Measurements from ENCODE around the gene FGD6.
"Not testable (repeated sequence)": the region's sequence is repeated elsewhere in the genome, so short reads cannot be mapped to it uniquely, and the experiment has no call there.

Gene FGD6

DNA sequence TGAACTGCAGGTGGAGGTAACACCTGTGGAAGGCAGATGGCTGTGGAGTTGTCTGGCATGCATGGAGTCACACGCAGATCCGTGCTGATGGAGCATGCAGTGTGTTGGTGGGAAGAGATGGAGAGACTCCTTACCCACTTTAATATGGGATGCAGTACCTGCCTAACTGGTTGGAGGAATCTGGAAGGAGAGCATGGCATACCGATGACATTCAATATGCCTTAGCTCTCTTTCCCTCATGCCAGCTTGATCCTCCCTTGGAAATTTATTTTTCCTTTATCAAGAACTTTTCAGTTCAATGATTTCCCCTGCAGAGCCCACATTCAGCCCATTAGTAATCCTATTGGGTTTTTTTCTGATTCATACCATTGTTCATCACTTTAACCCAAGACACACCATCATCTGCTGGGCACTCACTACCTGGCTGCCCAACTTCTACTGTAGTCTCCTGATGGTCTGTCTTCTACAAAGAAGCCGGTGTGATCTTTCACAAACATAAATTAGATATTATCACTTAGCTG is 117.9 kb downstream of the FGD6 start:
- Mint-ChIP-seq H3K36me3 (ENCODE audit: insufficient read depth) (no peaks in the 10 kb centered on the region), H3K4me1 (peaks cover 10% of the 10 kb centered on the region), H3K4me3 (no peak overlapping the region), H3K9me3 (no peaks in the 10 kb centered on the region), H3K27ac (ENCODE audit: low read depth) (no peak overlapping the region), H3K27me3 (no peaks in the 10 kb centered on the region)
- DNase-seq (ENCODE audit: low spot score in 2 of 2) (no peak), ATAC-seq (replicated peaks; ENCODE audit: extremely low read depth, poor library complexity, severe bottlenecking) (no peak)

DNA sequence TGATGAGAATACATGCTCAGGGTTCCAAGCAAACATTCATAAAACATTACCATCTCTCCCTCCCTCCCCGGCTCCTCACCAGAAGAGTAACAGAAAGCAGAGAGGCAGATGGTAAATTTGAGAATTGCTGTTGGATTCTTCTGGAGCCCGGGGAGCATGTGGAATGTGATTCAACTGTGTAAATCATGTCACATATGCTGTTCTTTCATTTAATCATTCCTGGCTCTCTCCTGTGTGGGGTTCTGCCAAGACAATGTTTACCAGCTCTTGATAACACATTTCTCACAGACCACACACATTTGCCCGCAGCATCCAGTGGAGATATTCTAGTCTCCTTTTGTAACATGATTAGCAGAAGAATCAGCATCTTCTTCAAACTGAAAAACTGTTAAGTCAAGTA is 120.4 kb downstream of the FGD6 start:
- H3K27me3 Mint-ChIP-seq = no peaks in the 10 kb centered on the region
- DNase-seq (ENCODE audit: low spot score in 2 of 2) = no peak
- no peaks in the 10 kb centered on the region for H3K4me1 Mint-ChIP-seq
- H3K27ac Mint-ChIP-seq (ENCODE audit: low read depth) = no peak overlapping the region
- no peaks in the 10 kb centered on the region for H3K9me3 Mint-ChIP-seq
- ATAC-seq (replicated peaks; ENCODE audit: extremely low read depth, poor library complexity, severe bottlenecking) = no peak
- H3K4me3 Mint-ChIP-seq = no peak overlapping the region
- no peaks in the 10 kb centered on the region for H3K36me3 Mint-ChIP-seq (ENCODE audit: insufficient read depth)

DNA sequence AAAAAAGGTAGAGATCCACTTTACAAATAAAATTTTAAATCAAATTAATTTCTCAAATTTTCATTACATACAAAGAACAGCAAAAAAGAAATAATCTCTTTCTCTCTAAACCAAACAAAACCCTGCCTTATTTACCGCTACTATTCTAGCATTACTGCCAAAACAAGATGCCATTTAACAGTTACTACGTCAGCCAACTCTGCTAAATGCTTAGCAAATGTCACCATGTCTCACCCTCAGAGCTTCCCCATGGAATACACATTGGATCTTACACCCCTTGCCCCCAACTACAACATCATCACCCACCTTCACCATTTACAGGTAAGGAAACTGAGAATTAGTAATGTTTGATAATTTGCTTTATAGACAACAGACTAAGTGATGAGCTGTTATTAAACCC is 120.9 kb downstream of the FGD6 start:
- DNase-seq (ENCODE audit: low spot score in 2 of 2) (no peak), ATAC-seq (replicated peaks; ENCODE audit: extremely low read depth, poor library complexity, severe bottlenecking) (no peak)
- no peak overlapping the region for H3K27ac Mint-ChIP-seq (ENCODE audit: low read depth)
- H3K36me3 Mint-ChIP-seq (ENCODE audit: insufficient read depth) = no peaks in the 10 kb centered on the region
- no peaks in the 10 kb centered on the region for H3K9me3 Mint-ChIP-seq
- H3K4me3 Mint-ChIP-seq = no peak overlapping the region
- H3K4me1 Mint-ChIP-seq = no peaks in the 10 kb centered on the region
- H3K27me3 Mint-ChIP-seq = no peaks in the 10 kb centered on the region

DNA sequence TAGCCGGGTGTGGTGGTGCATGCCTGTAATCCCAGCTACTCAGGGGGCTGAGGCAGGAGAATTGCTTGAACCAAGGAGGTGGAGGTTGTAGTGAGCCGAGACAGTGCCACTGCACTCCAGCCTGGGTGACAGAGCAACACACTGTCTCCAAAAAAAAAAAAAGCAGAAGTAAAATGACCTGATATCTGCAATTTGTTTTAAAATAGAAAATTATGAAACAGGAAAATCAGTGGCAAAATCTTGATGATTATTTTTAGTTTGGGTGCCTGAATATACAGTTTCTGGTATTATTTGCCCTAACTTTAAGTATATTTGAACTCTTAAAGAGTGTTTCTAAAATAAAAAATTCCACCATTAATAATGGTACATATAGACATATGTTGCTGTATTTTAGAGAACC is 121.4 kb downstream of the FGD6 start:
- not testable (repeated sequence) for ATAC-seq (replicated peaks; ENCODE audit: extremely low read depth, poor library complexity, severe bottlenecking)

DNA sequence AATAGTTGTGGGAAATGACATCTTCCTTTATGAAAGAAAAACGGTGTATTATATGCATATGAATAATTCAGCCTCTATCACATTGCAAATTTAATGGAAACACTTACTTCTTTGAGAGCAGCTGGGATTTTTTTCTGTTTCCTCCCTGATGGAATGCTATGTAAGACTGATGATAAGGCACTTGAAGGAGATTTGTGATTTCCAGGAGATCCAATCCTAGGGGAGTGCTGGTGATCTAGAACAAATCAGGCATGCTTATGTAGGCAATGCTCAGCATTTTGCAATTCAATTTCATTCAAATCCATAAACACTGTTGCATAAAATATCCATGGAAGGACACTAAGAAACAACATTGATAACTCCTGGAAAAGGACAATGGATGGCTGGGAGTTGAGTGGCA is 127.8 kb downstream of the FGD6 start:
- Mint-ChIP-seq H3K9me3 (no peaks in the 10 kb centered on the region), H3K4me1 (no peaks in the 10 kb centered on the region)

More for the DNA sequence above, 121.4 kb downstream of the FGD6 start:
- not testable (repeated sequence) for H3K27ac Mint-ChIP-seq (ENCODE audit: low read depth); H3K9me3 Mint-ChIP-seq; H3K4me1 Mint-ChIP-seq; H3K4me3 Mint-ChIP-seq; H3K36me3 Mint-ChIP-seq (ENCODE audit: insufficient read depth); H3K27me3 Mint-ChIP-seq; DNase-seq (ENCODE audit: low spot score in 2 of 2)

DNA sequence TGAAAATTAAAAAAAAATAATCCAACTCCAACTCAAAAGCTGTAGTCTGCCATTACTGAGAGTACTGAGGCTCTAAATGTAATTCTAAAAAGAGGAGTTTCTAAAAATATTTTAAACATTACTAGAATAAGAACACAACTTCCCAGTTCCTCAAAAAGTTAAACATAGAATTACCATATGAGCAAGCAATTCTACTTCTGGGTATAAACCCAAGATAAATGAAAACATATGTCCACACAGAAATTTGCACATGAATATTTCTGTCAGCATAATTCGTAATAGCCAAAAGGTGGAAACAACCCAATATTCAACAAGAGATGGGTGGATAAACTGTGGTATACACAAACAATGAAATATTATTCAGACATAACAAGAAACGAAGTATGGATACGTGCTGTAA is 128.9 kb downstream of the FGD6 start:
- no peak for DNase-seq (ENCODE audit: low spot score in 2 of 2)
- no peak for ATAC-seq (replicated peaks; ENCODE audit: extremely low read depth, poor library complexity, severe bottlenecking)

More for the DNA sequence above, 127.8 kb downstream of the FGD6 start:
- H3K4me3 Mint-ChIP-seq = no peak overlapping the region
- no peaks in the 10 kb centered on the region for H3K27me3 Mint-ChIP-seq
- no peaks in the 10 kb centered on the region for H3K36me3 Mint-ChIP-seq (ENCODE audit: insufficient read depth)
- no peak overlapping the region for H3K27ac Mint-ChIP-seq (ENCODE audit: low read depth)
- ATAC-seq (replicated peaks; ENCODE audit: extremely low read depth, poor library complexity, severe bottlenecking) (no peak), DNase-seq (ENCODE audit: low spot score in 2 of 2) (no peak)

DNA sequence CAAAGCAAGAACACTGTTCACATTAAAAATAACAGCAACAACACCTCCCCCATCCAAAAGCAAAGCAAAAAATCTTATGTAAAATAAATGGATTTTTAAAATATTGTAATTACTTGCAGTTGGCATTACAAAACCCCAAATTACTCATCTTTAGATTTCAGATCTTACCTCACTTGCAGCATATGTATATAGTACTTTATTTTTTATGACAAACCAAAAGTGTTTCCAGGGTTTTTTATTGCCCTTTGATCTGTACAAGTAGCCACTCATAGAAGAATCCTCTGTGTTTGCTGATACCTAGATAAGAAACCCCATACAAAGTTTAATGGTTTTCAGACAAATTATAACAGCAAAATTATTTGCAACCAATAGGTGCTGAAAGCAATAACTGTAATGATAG is 131.7 kb downstream of the FGD6 start:
- Mint-ChIP-seq H3K9me3 (no peaks in the 10 kb centered on the region), H3K4me1 (no peaks in the 10 kb centered on the region), H3K27me3 (no peaks in the 10 kb centered on the region), H3K4me3 (no peak overlapping the region), H3K27ac (ENCODE audit: low read depth) (no peak overlapping the region), H3K36me3 (ENCODE audit: insufficient read depth) (no peaks in the 10 kb centered on the region)
- no peak for DNase-seq (ENCODE audit: low spot score in 2 of 2)
- no peak for ATAC-seq (replicated peaks; ENCODE audit: extremely low read depth, poor library complexity, severe bottlenecking)

More for the DNA sequence above, 128.9 kb downstream of the FGD6 start:
- no peaks in the 10 kb centered on the region for H3K9me3 Mint-ChIP-seq
- no peak overlapping the region for H3K27ac Mint-ChIP-seq (ENCODE audit: low read depth)
- no peaks in the 10 kb centered on the region for H3K27me3 Mint-ChIP-seq
- no peaks in the 10 kb centered on the region for H3K4me1 Mint-ChIP-seq
- H3K4me3 Mint-ChIP-seq = no peak overlapping the region
- no peaks in the 10 kb centered on the region for H3K36me3 Mint-ChIP-seq (ENCODE audit: insufficient read depth)

DNA sequence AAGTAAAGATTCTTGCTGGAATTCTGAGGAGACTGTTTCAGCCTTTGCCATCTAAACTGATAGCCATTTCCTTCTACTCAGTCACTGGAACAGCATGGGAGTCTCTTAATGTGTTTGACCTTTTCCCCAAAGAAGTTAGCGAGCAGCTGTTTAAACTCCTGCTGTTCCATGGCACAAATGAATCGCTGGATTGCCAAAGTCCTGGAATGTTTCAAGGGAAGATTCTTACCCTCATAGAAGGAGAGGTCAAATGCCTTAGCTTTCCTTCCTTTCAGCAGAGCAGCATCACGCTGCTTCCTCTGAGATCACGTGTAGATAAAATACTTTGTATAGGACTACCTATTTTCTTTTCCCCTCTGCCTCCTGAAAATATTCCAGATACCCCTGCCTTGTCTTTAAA is 133.3 kb downstream of the FGD6 start:
- Mint-ChIP-seq H3K9me3 (no peaks in the 10 kb centered on the region), H3K27me3 (no peaks in the 10 kb centered on the region), H3K4me1 (no peaks in the 10 kb centered on the region), H3K4me3 (no peak overlapping the region), H3K27ac (ENCODE audit: low read depth) (no peak overlapping the region), H3K36me3 (ENCODE audit: insufficient read depth) (no peaks in the 10 kb centered on the region)
- no peak for DNase-seq (ENCODE audit: low spot score in 2 of 2)
- ATAC-seq (replicated peaks; ENCODE audit: extremely low read depth, poor library complexity, severe bottlenecking) = no peak

DNA sequence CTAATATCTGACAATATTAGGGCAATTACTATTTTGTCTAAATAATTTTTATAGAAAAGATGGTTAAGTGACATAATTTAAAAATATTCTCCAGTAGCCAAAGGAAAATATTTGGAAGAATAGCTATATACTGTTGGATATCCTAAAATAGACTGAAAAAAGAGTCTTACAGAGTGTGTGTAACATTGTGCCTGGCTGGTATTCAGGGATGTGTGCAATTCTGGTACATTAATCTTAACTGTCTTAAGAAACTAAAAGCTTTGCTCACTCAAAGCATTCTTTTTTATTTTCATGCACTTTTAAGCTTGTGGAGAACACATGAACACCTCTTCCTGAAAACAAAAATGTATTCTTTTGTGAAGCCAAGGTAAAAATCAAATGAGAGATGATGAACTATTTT is 133.8 kb downstream of the FGD6 start:
- ATAC-seq (replicated peaks; ENCODE audit: extremely low read depth, poor library complexity, severe bottlenecking) = no peak
- Mint-ChIP-seq H3K9me3 (no peaks in the 10 kb centered on the region), H3K36me3 (ENCODE audit: insufficient read depth) (no peaks in the 10 kb centered on the region), H3K4me1 (no peaks in the 10 kb centered on the region), H3K4me3 (no peak overlapping the region), H3K27ac (ENCODE audit: low read depth) (no peak overlapping the region), H3K27me3 (no peaks in the 10 kb centered on the region)
- DNase-seq (ENCODE audit: low spot score in 2 of 2) = no peak

DNA sequence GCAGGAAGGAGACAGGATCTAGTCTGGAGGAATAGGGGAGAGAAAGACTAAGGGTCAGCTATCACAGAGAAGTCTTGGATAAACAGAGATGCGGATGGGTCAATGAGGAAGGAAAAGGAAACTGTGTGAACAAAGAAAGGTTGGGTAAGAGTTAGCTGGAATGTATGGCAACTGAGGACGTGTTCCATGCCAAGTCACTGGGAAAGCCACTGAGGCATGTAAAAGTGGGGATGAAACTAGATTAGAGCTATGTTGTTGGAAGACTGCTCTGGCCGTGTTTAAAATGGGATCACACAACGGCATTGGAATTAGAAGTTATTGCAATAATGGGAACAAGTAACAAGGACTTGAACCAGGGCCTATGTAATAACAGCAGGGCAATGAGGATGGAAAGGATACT is 139.9 kb downstream of the FGD6 start:
- H3K27me3 Mint-ChIP-seq = no peaks in the 10 kb centered on the region
- no peak overlapping the region for H3K27ac Mint-ChIP-seq (ENCODE audit: low read depth)
- H3K4me1 Mint-ChIP-seq = peaks cover 4% of the 10 kb centered on the region
- ATAC-seq (replicated peaks; ENCODE audit: extremely low read depth, poor library complexity, severe bottlenecking) (no peak), DNase-seq (ENCODE audit: low spot score in 2 of 2) (no peak)
- H3K36me3 Mint-ChIP-seq (ENCODE audit: insufficient read depth) = peaks cover 5% of the 10 kb centered on the region
- no peak overlapping the region for H3K4me3 Mint-ChIP-seq
- no peaks in the 10 kb centered on the region for H3K9me3 Mint-ChIP-seq

DNA sequence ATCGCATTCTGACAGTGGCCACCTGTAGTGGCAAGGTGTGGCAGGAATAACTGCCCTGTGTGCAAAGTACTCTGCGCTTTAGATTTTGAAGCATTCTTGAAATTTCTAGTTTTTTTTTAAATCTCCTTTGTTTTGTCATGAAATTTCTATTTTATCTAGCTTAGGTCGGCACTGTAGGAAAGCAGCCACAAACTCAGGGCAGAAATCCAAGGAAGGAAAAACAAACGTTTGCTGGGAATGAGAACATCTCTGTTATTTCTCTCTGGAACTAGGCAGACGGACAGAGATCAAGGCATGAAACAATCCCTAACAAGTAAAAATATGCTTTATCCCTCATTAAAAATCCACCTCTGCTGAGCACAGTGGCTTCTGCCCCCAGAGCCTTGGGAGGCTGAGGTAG is 142.5 kb downstream of the FGD6 start:
- Mint-ChIP-seq H3K36me3 (ENCODE audit: insufficient read depth) (peaks cover 5% of the 10 kb centered on the region), H3K4me1 (peaks cover 10% of the 10 kb centered on the region), H3K4me3 (no peak overlapping the region), H3K27ac (ENCODE audit: low read depth) (no peak overlapping the region), H3K27me3 (no peaks in the 10 kb centered on the region), H3K9me3 (no peaks in the 10 kb centered on the region)
- DNase-seq (ENCODE audit: low spot score in 2 of 2) = no peak
- ATAC-seq (replicated peaks; ENCODE audit: extremely low read depth, poor library complexity, severe bottlenecking) = no peak

DNA sequence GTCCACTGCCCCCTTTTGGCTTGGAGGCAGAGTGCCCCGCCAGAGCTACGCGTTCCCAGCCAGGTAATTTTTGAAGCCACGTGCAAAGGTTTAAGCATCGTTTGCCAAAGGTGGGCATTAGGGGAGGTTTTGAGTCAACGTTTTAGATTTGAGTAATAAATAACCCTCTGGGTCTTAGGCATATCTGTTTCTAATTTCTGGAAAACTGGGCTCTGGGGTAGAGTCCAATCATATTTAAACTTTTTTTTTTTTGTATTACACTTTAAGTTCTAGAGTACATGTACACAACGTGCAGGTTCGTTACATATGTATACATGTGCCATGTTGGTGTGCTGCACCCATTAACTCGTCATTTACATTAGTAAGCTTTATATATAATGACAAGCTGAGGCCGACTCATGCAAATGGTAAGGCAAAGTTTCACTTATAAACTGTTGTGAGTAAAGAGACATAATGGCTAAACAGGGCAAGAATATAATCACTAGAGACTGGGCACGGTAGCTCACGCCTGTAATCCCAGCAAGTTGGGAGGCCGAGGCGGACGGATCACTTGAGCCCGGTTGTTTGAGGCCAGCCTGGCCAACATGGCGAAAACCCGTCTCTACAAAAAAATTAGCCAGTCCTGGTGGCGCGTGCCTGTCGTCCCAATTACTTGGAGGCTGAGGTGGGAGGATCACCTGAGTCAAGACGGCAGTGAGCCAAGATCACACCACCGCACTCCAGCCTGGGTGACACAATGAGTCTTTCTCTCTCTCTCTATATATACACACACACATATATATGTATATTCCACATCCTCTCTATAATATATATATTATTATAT is 143.4 kb downstream of the FGD6 start:
- Mint-ChIP-seq H3K36me3 (ENCODE audit: insufficient read depth) (peaks cover 7% of the 10 kb centered on the region), H3K4me3 (peak overlapping the region; percentile 89), H3K4me1 (peaks cover 10% of the 10 kb centered on the region), H3K9me3 (no peaks in the 10 kb centered on the region), H3K27ac (ENCODE audit: low read depth) (peak overlapping the region; percentile 91), H3K27me3 (no peaks in the 10 kb centered on the region)
- ATAC-seq (replicated peaks; ENCODE audit: extremely low read depth, poor library complexity, severe bottlenecking) (no peak), DNase-seq (ENCODE audit: low spot score in 2 of 2) (no peak)

DNA sequence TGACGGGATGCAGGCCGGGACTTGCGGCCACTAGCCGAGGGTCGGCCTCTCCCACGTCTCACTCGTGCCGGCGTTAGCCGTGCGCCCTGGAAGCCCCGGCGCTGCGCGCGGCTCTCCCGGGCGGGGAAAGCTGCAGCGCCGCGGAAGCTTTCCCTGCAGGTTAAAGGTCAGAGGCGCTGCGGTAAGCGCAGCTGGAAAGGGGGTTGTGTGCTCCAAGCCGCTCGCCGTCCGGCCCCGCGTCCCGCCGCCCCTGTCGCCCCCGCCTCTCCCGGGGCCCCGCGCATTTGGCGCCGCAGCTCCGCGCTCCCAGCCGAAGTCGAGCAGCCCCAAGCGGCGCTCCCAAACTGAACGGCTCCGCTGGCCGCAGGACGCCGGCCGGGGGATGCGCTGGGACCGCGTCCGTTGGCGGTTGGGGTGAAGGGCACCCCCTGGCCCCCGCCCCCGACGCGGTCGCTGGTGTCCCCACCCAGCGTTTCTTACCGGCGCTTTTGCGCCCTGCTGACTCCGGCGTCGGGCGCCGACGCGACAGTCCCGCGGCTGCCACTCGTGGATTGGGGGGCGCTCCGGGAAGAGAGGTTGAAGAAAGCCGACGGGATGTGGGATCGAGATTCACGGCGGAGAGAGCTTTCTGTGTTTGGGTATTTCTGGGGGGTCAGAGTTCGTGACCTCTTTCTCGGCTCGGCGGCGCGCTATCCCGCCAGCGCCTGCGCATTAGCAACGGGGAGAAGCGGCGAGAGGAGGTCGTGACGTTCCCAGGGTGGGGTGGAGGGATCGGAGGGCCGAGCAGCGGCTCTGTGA is 144.2 kb downstream of the FGD6 start, which contains the start of gene NR2C1:
NR2C1 (minus strand) TSS at position 719 of the 798 bp plus-strand sequence. CDS start 6,234 bp downstream, outside the sequence.
- Mint-ChIP-seq H3K27me3 (no peaks in the 10 kb centered on the region), H3K9me3 (no peaks in the 10 kb centered on the region), H3K36me3 (ENCODE audit: insufficient read depth) (peaks cover 7% of the 10 kb centered on the region), H3K27ac (ENCODE audit: low read depth) (peak within 1 kb of the TSS; percentile 91), H3K4me1 (peaks cover 12% of the 10 kb centered on the region), H3K4me3 (peak within 1 kb of the TSS; percentile 89)
- peak; percentile 81 to 88 for DNase-seq (ENCODE audit: low spot score in 2 of 2)
- peak; percentile 97 for ATAC-seq (replicated peaks; ENCODE audit: extremely low read depth, poor library complexity, severe bottlenecking)

Data from central memory CD8-positive, alpha-beta T cell (primary cell).